Liver (tissue), 9 donors: ENCODE measurements around the gene CNPY3. TPM values are rescaled to one million over a fixed set of nuclear protein-coding genes. Genes with fewer than 3 reads are reported as not detected.

Source experiments
- DNase-seq: peaks from one replicate; pipeline ENCODE4 v3.0.0-alpha.2; 2017; ENCODE audit warnings: low spot score
- H3K27ac ChIP-seq, 2 donors: one replicate each; pipeline ENCODE4 v1.7.0; 2013; ENCODE audit warnings: inconsistent platforms in 2 of 2, low read length in 2 of 2, control low read depth in 1 of 2, low read depth in 1 of 2, mild to moderate bottlenecking in 1 of 2
- H3K27me3 ChIP-seq, 4 donors: one replicate each; pipeline versions ENCODE4 v1.6.1 to v1.7.0; 2013; ENCODE audit warnings: low read length in 3 of 4, inconsistent platforms in 1 of 4, mild to moderate bottlenecking in 1 of 4, moderate library complexity in 1 of 4; ENCODE audit not compliant: control insufficient read depth in 4 of 4, insufficient read depth in 4 of 4
- H3K36me3 ChIP-seq, 4 donors: one replicate each; pipeline versions ENCODE4 v1.6.1 to v1.7.0; 2013; ENCODE audit warnings: low read length in 3 of 4, mild to moderate bottlenecking in 3 of 4, low read depth in 1 of 4, moderate library complexity in 1 of 4; ENCODE audit not compliant: control insufficient read depth in 4 of 4, insufficient read depth in 3 of 4
- H3K4me1 ChIP-seq, 4 donors: one replicate each; pipeline versions ENCODE4 v1.6.1 to v1.7.0; 2013; ENCODE audit warnings: low read length in 3 of 4, mild to moderate bottlenecking in 3 of 4, moderate library complexity in 1 of 4; ENCODE audit not compliant: control insufficient read depth in 4 of 4, insufficient read depth in 4 of 4
- H3K4me3 ChIP-seq, 3 donors: one replicate each; pipeline versions ENCODE4 v1.6.1 to v1.7.0; 2013; ENCODE audit warnings: low read length in 3 of 3, control low read depth in 1 of 3, low read depth in 1 of 3, mild to moderate bottlenecking in 1 of 3
- H3K9ac ChIP-seq, 2 donors: one replicate each; pipeline ENCODE4 v1.7.0; 2013; ENCODE audit warnings: low read length in 2 of 2, mild to moderate bottlenecking in 2 of 2, moderate library complexity in 2 of 2, control low read depth in 1 of 2, low read depth in 1 of 2
- H3K9me3 ChIP-seq, 4 donors: one replicate each; pipeline versions ENCODE4 v1.6.1 to v1.7.0; 2013; ENCODE audit warnings: low read length in 3 of 4; ENCODE audit not compliant: control insufficient read depth in 4 of 4
- EGR1 ChIP-seq, 2 donors: IDR thresholded peaks; 2 replicates each; pipeline ENCODE4 v1.6.1; 2016 to 2018; ENCODE audit warnings: antibody characterized with exemption in 2 of 2, low read depth in 2 of 2
- FOXA1 ChIP-seq: IDR thresholded peaks from 2 replicates; pipeline ENCODE4 v1.6.1; 2016; ENCODE audit warnings: antibody characterized with exemption
- FOXA2 ChIP-seq: IDR thresholded peaks from 2 replicates; pipeline ENCODE4 v1.6.1; 2016; ENCODE audit warnings: antibody characterized with exemption
- GABPA ChIP-seq, 2 donors: IDR thresholded peaks in 1 of 2; conservative IDR thresholded peaks in 1 of 2; 2 replicates each; pipeline ENCODE4 v1.6.1; 2016; ENCODE audit warnings: antibody characterized with exemption in 2 of 2, mild to moderate bottlenecking in 1 of 2, moderate library complexity in 1 of 2
- HNF4A ChIP-seq, 2 donors: conservative IDR thresholded peaks; 2 replicates each; pipeline ENCODE4 v1.6.1; 2016; ENCODE audit warnings: antibody characterized with exemption in 2 of 2, mild to moderate bottlenecking in 2 of 2
- HNF4G ChIP-seq: IDR thresholded peaks from 2 replicates; pipeline ENCODE4 v1.6.1; 2016; ENCODE audit warnings: antibody characterized with exemption
- JUND ChIP-seq, 2 donors: IDR thresholded peaks; 2 replicates each; pipeline ENCODE4 v1.6.1; 2016; ENCODE audit warnings: antibody characterized with exemption in 2 of 2
- NR2F2 ChIP-seq: IDR thresholded peaks from 2 replicates; pipeline ENCODE4 v1.6.1; 2016; ENCODE audit warnings: antibody characterized with exemption
- RAD21 ChIP-seq, 2 donors: IDR thresholded peaks; 2 replicates each; pipeline ENCODE4 v1.6.1; 2016; ENCODE audit warnings: antibody characterized with exemption in 2 of 2, mild to moderate bottlenecking in 2 of 2
- RXRA ChIP-seq, 2 donors: IDR thresholded peaks; 2 replicates each; pipeline ENCODE4 v1.6.1; 2017 to 2018; ENCODE audit warnings: antibody characterized with exemption in 2 of 2, mild to moderate bottlenecking in 1 of 2
- SP1 ChIP-seq: IDR thresholded peaks from 2 replicates; pipeline ENCODE4 v1.6.1; 2018; ENCODE audit warnings: antibody characterized with exemption, mild to moderate bottlenecking
- TAF1 ChIP-seq: conservative IDR thresholded peaks from 2 replicates; pipeline ENCODE4 v1.6.1; 2016; ENCODE audit warnings: antibody characterized with exemption, mild to moderate bottlenecking
- YY1 ChIP-seq: IDR thresholded peaks from 2 replicates; pipeline ENCODE4 v1.6.1; 2016; ENCODE audit warnings: antibody characterized with exemption, mild to moderate bottlenecking
- WGBS: extraction: QIAGEN DNeasy Blood & Tissue Kit; methylation state at CpG from one replicate; pipeline ENCODE4 v1.1.7; 2013; 5-methylcytosine and 5-hydroxymethylcytosine counted together
- polyA plus RNA-seq, 2 donors: library from polyadenylated mRNA; stranded (reverse) in 1 of 2; unstranded in 1 of 2; fragments of 200-250 nt in 1 of 2; fragments of >200 nt in 1 of 2; fragmentation: Nextera tagmentation in 1 of 2; extraction: Ambion mirVana in 1 of 2; gene quantifications; one replicate each; pipeline versions ENCODE4 v1.2.1 to v1.2.3, GENCODE V29; 2013 to 2015
- total RNA-seq, 2 donors: library from RNA; depleted of rRNA; stranded (reverse); fragments of >200 nt; gene quantifications; one replicate each; pipeline ENCODE4 v1.2.3, GENCODE V29; 2014
- TF ChIP-seq, protein P1 (sequence below): IDR thresholded peaks from 2 replicates; pipeline ENCODE4 v1.6.1; 2016; ENCODE audit warnings: antibody characterized with exemption
- TF ChIP-seq, protein P2 (sequence below): IDR thresholded peaks from 2 replicates; pipeline ENCODE4 v1.6.1; 2016; ENCODE audit warnings: antibody characterized with exemption
- TF ChIP-seq, protein P3 (sequence below): IDR thresholded peaks from 2 replicates; pipeline ENCODE4 v1.6.1; 2016; ENCODE audit warnings: antibody characterized with exemption, mild to moderate bottlenecking
- TF ChIP-seq, protein P4 (sequence below): fragments of 150-350 bp; IDR thresholded peaks from 2 replicates; pipeline ENCODE4 v1.5.1; 2017; ENCODE audit warnings: improper control_type of control experiment, low read depth, low read length; ENCODE audit not compliant: missing input control
- TF ChIP-seq, protein P5 (sequence below): IDR thresholded peaks from 2 replicates; pipeline ENCODE4 v1.6.1; 2016; ENCODE audit warnings: antibody characterized with exemption
- donor health status: healthy.
- donor health status: healthy.
- donor health status: healthy.
- donor health status: healthy.
- donor health status: healthy.

Gene CNPY3
- total and polyA plus RNA-seq, 4 donors, result 17.2 to 41.0 (median 27.2) TPM

DNA sequence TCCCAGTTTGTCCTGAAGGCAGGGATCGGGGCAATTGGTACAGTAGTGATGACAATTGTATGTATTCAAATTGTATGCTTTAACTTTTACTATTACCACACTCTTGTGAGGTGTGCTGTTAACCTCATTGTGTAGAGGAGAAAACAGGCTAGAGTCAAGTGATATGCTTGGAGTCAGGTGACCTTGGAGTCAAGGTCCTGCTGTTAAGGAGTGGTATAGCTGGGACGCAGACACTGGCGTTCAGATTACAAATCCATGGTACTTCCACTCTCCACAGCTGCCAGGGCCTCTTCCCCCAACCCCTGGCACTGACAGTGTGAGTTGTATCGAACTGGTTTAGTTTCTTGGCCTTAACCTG is 10.5 kb downstream of the CNPY3 start:
- Histone ChIP-seq H3K4me3 (no peak overlapping the region), H3K9me3 (no peaks in the 10 kb centered on the region), H3K27ac (peak overlapping the region; percentile 40 to 83), H3K36me3 (peaks cover 0 to 21% (median 4%) of the 10 kb centered on the region in 4 donors), H3K4me1 (peaks cover 23 to 58% (median 52%) of the 10 kb centered on the region in 4 donors), H3K9ac (no peak overlapping the region), H3K27me3 (no peaks in the 10 kb centered on the region)
- DNase-seq, result no peak
- TF ChIP-seq, protein P1, sequence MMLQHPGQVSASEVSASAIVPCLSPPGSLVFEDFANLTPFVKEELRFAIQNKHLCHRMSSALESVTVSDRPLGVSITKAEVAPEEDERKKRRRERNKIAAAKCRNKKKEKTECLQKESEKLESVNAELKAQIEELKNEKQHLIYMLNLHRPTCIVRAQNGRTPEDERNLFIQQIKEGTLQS, result no peak
- peak in 1 of 2 donors; percentile 25 for TF ChIP-seq GABPA (IDR thresholded peaks at IDR 0.05 in 1 of 2, conservative IDR thresholded peaks at IDR 0.05 in 1 of 2)
- TF ChIP-seq, protein P2, sequence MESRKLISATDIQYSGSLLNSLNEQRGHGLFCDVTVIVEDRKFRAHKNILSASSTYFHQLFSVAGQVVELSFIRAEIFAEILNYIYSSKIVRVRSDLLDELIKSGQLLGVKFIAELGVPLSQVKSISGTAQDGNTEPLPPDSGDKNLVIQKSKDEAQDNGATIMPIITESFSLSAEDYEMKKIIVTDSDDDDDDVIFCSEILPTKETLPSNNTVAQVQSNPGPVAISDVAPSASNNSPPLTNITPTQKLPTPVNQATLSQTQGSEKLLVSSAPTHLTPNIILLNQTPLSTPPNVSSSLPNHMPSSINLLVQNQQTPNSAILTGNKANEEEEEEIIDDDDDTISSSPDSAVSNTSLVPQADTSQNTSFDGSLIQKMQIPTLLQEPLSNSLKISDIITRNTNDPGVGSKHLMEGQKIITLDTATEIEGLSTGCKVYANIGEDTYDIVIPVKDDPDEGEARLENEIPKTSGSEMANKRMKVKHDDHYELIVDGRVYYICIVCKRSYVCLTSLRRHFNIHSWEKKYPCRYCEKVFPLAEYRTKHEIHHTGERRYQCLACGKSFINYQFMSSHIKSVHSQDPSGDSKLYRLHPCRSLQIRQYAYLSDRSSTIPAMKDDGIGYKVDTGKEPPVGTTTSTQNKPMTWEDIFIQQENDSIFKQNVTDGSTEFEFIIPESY, result no peak
- TF ChIP-seq SP1, result peak; percentile 65
- TF ChIP-seq, protein P3, sequence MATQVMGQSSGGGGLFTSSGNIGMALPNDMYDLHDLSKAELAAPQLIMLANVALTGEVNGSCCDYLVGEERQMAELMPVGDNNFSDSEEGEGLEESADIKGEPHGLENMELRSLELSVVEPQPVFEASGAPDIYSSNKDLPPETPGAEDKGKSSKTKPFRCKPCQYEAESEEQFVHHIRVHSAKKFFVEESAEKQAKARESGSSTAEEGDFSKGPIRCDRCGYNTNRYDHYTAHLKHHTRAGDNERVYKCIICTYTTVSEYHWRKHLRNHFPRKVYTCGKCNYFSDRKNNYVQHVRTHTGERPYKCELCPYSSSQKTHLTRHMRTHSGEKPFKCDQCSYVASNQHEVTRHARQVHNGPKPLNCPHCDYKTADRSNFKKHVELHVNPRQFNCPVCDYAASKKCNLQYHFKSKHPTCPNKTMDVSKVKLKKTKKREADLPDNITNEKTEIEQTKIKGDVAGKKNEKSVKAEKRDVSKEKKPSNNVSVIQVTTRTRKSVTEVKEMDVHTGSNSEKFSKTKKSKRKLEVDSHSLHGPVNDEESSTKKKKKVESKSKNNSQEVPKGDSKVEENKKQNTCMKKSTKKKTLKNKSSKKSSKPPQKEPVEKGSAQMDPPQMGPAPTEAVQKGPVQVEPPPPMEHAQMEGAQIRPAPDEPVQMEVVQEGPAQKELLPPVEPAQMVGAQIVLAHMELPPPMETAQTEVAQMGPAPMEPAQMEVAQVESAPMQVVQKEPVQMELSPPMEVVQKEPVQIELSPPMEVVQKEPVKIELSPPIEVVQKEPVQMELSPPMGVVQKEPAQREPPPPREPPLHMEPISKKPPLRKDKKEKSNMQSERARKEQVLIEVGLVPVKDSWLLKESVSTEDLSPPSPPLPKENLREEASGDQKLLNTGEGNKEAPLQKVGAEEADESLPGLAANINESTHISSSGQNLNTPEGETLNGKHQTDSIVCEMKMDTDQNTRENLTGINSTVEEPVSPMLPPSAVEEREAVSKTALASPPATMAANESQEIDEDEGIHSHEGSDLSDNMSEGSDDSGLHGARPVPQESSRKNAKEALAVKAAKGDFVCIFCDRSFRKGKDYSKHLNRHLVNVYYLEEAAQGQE, result no peak
- TF ChIP-seq, protein P4, sequence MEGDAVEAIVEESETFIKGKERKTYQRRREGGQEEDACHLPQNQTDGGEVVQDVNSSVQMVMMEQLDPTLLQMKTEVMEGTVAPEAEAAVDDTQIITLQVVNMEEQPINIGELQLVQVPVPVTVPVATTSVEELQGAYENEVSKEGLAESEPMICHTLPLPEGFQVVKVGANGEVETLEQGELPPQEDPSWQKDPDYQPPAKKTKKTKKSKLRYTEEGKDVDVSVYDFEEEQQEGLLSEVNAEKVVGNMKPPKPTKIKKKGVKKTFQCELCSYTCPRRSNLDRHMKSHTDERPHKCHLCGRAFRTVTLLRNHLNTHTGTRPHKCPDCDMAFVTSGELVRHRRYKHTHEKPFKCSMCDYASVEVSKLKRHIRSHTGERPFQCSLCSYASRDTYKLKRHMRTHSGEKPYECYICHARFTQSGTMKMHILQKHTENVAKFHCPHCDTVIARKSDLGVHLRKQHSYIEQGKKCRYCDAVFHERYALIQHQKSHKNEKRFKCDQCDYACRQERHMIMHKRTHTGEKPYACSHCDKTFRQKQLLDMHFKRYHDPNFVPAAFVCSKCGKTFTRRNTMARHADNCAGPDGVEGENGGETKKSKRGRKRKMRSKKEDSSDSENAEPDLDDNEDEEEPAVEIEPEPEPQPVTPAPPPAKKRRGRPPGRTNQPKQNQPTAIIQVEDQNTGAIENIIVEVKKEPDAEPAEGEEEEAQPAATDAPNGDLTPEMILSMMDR, result no peak
- TF ChIP-seq EGR1 (IDR thresholded peaks at IDR 0.05; ENCODE audit: low read depth in 2 of 2), result no peak
- no peak for TF ChIP-seq JUND (IDR thresholded peaks at IDR 0.05)
- TF ChIP-seq, protein P5, sequence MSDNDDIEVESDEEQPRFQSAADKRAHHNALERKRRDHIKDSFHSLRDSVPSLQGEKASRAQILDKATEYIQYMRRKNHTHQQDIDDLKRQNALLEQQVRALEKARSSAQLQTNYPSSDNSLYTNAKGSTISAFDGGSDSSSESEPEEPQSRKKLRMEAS, result no peak
- no peak for TF ChIP-seq HNF4G
- TF ChIP-seq TAF1, result peak; percentile 42
- TF ChIP-seq HNF4A (conservative IDR thresholded peaks at IDR 0.05), result no peak
- TF ChIP-seq RAD21 (IDR thresholded peaks at IDR 0.05), result peak; percentile 0
- peak in 1 of 2 donors; percentile 11 for TF ChIP-seq RXRA (IDR thresholded peaks at IDR 0.05)
- TF ChIP-seq NR2F2, result peak; percentile 19
- no peak for TF ChIP-seq FOXA1
- TF ChIP-seq FOXA2, result no peak
- no peak for TF ChIP-seq YY1
- 34% methylated on average over 4 of the region's 4 CpGs for WGBS
